ENCODE results near the gene LIMK1. TPM values are rescaled to one million over a fixed set of nuclear protein-coding genes. Genes with fewer than 3 reads are reported as not detected.
A peak's percentile ranks its signal among the peaks of the same experiment; 100 is the strongest.

The LIMK1 gene
- total RNA-seq, 1 experiment from 2014 or later, result 63.8 TPM

DNA sequence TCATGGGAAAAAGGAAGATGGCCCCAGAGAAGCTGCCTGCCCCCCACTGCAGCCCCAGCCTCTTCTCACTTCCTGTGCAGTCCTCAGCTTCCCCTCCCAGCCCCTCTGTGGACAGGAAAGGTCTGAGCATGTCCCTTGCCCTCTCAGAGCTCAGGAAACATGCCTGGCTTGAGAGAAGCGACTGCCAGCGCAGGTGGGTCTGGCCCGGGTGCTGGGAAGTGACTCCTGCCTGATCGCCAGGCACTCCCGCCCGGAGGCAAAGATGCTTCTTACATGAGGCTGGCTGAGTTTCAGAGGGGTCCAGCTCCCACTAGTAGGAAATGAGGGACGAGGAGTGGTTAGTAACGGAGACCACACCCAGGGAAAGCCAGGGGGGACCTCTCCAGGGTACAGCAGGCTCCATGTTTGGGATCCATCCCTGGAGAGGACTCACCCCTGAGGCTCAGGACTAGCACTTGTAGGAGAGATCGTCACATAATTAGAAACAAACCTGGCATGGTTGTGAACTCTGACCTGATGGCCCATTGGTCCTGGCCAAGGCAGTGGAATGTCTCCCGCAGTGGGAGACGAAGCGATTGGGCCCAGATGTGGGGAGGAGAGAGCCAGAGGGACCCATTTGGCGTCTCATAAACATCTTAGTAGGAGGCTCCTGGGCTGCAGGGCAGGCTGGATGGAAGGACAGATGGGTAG, 43.4 kb upstream of the LIMK1 start:
- Histone ChIP-seq H3K27me3 (ENCODE audit: insufficient read depth, low read length) (no peaks in the 10 kb centered on the region), H2BK12ac (ENCODE audit: insufficient read length, low read depth, low read length) (no peak overlapping the region), H4K8ac (replicated peaks; ENCODE audit: insufficient read length, low read depth, low read length) (no peak overlapping the region), H4K20me1 (ENCODE audit: control insufficient read depth, insufficient read depth, insufficient read length) (no peaks in the 10 kb centered on the region), H2BK15ac (ENCODE audit: low read depth, low read length) (no peak overlapping the region; the same call in 1 of the 2 replicates), H3K79me1 (ENCODE audit: insufficient read depth, low read depth, low read length, poor library complexity, severe bottlenecking) (no peaks in the 10 kb centered on the region), H3K23me2 (ENCODE audit: insufficient read length, low read depth, low read length, poor library complexity, severe bottlenecking) (no peaks in the 10 kb centered on the region), H3K18ac (ENCODE audit: insufficient read length, low read depth, low read length) (no peak overlapping the region), H2BK20ac (ENCODE audit: low read depth, low read length, poor library complexity, severe bottlenecking) (no peak overlapping the region), H2BK120ac (ENCODE audit: low read depth, low read length, poor library complexity, severe bottlenecking) (no peak overlapping the region), H3K4me1 (ENCODE audit: insufficient read depth, low read length) (no peaks in the 10 kb centered on the region; the same call in 1 of the 2 replicates), H2AFZ (ENCODE audit: low read length) (no peak overlapping the region), H3K4me2 (ENCODE audit: insufficient read depth, insufficient read length, low read length) (no peak overlapping the region), H2AK5ac (ENCODE audit: insufficient read length, low read length) (no peak overlapping the region), H3K56ac (ENCODE audit: insufficient read length, low read depth, low read length) (no peak overlapping the region), H3K4ac (ENCODE audit: low read depth, low read length) (no peak overlapping the region), H3T11ph (ENCODE audit: low read length) (no peak overlapping the region), H3K79me2 (ENCODE audit: insufficient read depth, low read length) (no peaks in the 10 kb centered on the region), H3K14ac (ENCODE audit: insufficient read depth, low read length) (no peak overlapping the region), H3K9ac (ENCODE audit: extremely low read depth, insufficient read length, low read length) (no peak overlapping the region), H3K27ac (ENCODE audit: insufficient read length, low read depth, low read length) (no peak overlapping the region), H3K9me3 (ENCODE audit: control insufficient read depth, low read depth, low read length) (no peaks in the 10 kb centered on the region), H3K23ac (ENCODE audit: insufficient read length, low read depth, low read length) (no peak overlapping the region), H4K91ac (ENCODE audit: insufficient read length, low read depth, low read length) (no peak overlapping the region), H4K5ac (ENCODE audit: insufficient read length, low read depth, low read length) (no peak overlapping the region), H2BK5ac (ENCODE audit: insufficient read length, low read length) (no peak overlapping the region)
- Mint-ChIP-seq H3K9me3 (no peaks in the 10 kb centered on the region), H3K4me1 (peaks cover 30 to 40% of the 10 kb centered on the region in 2 experiments), H3K36me3 (ENCODE audit: insufficient read depth in 1 of 3, low read depth in 3 of 3) (no peaks in the 10 kb centered on the region), H3K4me3 (no peak overlapping the region), H3K27me3 (ENCODE audit: low read depth) (peaks cover 1% of the 10 kb centered on the region; the same call in 1 of the 2 replicates), H3K27ac (peak overlapping the region in 2 of 3 experiments; percentile 35 to 52; a peak in 3 of 7 replicates)
- no peak for DNase-seq
- no CpG with 5 or more reads among the region's 13 CpGs for WGBS (ENCODE audit: extremely low coverage, insufficient read length, low lambda C conversion rate)
- TF ChIP-seq, protein P1, sequence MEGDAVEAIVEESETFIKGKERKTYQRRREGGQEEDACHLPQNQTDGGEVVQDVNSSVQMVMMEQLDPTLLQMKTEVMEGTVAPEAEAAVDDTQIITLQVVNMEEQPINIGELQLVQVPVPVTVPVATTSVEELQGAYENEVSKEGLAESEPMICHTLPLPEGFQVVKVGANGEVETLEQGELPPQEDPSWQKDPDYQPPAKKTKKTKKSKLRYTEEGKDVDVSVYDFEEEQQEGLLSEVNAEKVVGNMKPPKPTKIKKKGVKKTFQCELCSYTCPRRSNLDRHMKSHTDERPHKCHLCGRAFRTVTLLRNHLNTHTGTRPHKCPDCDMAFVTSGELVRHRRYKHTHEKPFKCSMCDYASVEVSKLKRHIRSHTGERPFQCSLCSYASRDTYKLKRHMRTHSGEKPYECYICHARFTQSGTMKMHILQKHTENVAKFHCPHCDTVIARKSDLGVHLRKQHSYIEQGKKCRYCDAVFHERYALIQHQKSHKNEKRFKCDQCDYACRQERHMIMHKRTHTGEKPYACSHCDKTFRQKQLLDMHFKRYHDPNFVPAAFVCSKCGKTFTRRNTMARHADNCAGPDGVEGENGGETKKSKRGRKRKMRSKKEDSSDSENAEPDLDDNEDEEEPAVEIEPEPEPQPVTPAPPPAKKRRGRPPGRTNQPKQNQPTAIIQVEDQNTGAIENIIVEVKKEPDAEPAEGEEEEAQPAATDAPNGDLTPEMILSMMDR (conservative IDR thresholded peaks at IDR 0.05), result no peak
